NCI-H1048 (cell line): ENCODE data around the gene RAD51B.

Experiments used
- DNase-seq: peaks from one replicate; lab custom pipeline; 2025; lab: John Stamatoyannopoulos, UW

The RAD51B gene

GRCh38 chr14:68468437-68469207 lies 649.0 kb downstream of the RAD51B start:
- no peak for DNase-seq

DNA sequence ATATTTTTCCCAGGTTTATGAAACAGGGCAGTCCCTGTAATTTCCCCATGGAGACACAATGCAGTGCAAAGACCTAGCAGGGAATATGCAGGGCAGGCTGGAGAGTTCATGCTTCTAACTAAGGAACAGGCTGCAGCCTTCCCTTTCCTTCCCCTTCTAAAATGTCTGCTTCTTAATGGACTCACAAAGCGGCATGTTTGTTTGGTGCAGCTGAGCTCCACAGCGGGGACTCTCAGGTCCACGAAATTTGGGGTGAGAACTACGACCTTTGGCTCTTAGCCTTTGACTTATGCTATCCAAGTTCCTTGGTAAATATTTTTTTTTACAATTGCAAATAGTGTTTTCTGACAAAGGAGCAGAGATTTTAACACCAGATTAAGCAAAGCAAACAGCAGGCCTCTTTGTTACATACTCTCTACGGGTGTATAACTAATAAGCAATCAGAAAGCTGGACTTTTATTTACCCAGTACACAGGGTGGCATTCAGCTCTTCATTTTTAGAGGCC lies 649.7 kb downstream of the RAD51B start:
- DNase-seq: no peak

DNA sequence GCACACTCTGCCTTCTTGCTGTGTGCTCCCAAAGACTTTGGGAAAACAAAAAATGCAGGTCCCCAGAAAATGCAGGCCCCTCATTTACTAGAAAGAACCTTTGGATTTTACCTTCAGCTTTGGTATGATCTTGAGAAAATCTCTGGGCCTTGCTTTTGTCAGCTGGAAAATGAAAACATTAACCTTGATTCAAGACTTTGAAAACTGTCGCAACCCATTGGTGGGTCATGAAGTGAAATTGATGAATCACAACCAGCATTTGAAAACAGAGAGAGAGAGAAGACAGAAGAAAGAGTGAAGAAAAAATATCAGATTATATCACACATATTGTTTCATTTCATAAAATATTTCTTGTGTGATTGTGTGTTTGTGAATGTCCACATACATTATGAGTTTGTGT lies 650.8 kb downstream of the RAD51B start:
- no peak for DNase-seq

DNA sequence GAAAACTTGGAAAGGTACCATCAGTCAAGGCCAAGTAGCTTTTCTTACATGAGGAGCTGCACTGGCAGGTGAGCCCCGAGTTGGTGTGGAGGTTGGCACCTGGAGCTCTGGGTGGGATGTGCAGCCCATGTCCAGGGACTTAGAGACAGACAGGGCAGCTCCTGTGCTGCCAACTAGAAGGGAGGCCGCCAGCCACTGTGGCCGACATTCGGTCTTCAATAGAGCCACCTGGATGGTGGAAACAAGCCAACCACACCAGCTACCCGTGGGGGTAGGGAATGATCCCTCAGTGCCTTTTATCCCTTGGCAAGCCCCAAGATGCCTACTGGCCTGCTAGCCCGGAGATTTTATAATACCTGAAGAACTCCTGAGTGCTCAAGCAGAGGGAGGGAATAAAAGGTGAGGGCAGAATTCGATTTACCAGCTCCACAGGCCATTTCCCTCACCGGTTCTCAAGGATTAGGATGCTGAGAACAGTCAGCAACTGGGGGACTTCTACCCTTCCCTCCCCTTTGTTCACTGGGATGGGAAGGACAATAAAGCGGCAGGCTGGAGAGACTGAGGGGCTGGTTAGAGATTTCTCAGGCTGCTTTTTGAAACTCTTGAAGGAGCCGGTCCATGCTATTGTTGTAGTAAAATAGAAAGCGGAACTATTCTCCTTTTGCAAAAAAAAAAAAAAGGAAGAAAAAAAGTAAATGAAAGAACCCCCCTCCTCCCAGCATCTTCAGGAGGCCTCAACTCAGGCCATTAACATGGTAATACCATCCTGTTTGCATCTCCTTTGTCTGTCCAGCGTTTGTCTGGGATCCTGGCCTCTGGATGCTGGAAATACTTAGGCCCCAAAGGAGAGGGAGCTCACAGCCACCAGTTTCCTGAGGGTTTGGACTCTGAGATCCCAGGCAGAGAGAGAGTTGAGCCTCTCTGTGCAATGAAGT lies 651.7 kb downstream of the RAD51B start:
- no peak for DNase-seq

DNA sequence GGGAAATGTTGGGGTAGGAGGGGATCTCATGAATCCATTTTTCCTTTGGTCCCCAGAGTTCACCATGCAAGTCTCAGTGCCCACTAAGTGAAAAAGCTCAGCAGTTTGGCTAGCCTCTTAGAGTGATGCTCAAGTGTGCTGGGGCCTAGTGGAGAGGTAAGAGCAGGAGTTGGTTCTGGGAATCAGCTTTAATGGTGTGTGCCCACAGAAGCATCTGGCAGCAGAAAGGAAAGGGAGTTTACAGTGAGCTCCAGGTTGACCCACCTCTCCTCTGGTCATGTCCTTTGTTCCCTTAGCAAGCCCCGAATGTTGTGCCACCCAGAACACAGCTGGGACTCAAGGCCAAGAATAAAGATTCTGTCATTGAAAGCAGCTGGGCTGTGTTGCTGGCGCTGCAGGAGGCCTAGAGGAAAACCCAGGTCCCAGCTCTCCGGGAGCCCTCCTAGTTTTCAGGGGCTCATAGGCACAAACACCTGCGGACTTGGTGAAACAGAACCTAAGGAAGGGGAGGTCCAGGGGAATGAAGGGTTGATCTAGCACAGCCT lies 652.5 kb downstream of the RAD51B start:
- DNase-seq: no peak

- DNase-seq: no peak
Observed at GRCh38 chr14:68473069-68473468, 653.5 kb downstream of the RAD51B start.

DNA sequence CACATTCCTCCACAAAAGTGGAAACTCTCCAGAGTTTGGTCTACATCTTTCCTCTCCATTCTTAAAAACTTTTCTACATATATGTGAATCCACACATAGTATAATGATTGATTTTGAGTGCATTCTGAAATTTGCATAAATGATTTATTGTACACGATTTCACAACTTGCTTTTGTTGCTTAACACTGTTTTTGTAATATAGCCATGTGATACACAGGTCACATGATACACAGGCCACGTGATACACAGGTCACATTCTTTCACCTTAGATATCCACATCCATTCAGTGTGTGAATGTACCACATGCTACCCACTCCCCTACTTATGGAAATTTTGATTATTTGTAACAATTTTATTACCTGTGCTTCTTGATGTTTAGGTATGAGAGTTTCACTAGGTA lies 654.2 kb downstream of the RAD51B start:
- no peak for DNase-seq

- DNase-seq: no peak
Observed at GRCh38 chr14:68474741-68475140, 655.2 kb downstream of the RAD51B start.

DNA sequence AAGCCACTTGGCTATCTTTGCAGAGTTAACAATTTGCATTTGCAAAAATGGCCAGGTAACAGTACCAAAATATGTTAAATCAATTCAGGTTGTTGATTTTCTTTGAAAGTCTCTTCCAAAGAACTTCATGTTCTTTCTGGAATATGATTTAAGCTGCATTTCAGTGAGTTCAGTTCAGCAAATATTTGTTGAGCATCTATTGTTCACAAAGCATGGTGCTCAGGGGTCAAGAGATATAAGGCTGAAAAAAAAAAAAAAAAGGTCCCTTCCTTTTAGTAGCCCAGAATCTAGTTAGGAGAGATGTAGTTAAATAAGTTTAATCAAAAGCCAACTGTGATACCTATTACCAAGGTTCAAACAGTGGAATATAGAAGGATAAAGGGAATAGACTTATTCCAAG lies 656.2 kb downstream of the RAD51B start:
- no peak for DNase-seq

DNA sequence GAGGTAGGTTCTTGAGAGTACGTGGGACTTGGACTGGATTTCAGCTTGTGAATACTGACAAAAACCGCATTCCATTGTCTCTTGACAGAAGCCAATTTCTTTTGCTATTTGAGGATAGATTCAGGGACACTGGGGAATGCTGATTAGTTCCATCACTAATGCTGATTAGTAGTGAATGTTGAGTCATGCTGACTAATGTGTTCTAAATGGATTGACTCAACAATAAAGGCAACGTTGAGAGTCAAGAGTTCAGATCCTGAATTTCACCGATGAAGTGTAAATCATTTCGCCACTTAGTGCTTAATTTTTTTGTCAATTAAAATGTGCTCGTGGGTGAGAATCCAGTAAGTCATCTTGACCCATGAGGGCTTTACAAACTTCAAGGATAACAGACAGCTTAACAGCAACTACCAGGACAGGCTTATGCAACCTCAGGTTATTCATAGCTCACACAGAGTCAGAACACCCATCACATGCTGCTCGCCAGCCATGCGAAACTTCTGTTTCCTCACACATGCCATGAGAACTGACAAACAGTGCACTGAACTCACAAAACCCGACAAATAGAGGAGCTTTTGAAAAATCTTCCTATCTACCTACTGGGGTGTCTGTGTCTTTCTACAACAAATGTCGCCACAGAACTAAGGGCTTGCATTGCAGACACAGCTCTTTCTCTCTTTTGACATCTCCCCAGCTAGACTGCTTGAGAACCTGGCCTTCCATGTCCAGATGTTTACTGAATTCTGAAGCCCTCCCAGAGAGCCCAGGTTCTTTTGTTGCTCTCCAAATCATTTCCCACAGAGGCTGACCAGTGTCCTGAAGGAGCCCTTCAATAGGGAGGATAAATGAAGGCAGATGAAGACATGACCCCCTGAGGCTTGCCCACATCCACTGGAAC lies 656.9 kb downstream of the RAD51B start:
- no peak for DNase-seq

DNA sequence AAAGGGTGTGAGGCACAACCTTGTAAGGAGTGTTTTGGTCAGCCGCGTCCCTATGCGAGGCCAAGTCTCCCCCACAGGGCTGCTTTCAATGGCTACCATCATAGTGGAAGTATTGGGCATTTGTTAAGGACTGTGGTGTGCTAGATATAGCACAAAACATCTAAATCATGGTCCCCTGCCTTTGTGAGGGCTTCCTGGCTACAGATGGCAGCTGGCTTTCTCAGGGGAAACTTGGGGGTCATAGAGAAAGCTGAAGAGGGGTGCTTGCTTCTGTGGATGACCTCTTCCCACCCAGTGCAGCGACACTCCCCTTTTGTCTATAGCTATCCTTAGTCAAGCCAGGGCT lies 657.5 kb downstream of the RAD51B start:
- no peak for DNase-seq

GRCh38 chr14:68477461-68478085 lies 658.0 kb downstream of the RAD51B start:
- no peak for DNase-seq

DNA sequence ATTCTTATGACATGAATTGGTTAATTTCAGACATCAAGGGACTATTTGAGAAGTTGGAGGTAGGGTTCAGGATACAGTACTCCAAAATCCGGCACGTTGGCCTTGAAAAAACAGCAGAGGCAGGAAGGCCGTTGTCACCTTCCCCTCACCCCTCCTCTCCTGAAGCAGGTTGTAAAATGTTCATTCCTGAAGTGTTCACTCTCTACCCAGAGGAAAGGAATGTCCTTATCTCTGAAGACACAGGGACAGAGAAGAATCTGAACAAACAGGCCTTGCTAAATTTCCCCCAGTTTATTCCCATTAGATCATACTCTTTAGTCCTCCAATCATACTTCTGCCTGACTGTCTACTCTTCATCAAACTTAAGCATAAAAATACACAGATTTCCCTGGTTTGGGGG lies 659.7 kb downstream of the RAD51B start:
- DNase-seq: no peak

DNA sequence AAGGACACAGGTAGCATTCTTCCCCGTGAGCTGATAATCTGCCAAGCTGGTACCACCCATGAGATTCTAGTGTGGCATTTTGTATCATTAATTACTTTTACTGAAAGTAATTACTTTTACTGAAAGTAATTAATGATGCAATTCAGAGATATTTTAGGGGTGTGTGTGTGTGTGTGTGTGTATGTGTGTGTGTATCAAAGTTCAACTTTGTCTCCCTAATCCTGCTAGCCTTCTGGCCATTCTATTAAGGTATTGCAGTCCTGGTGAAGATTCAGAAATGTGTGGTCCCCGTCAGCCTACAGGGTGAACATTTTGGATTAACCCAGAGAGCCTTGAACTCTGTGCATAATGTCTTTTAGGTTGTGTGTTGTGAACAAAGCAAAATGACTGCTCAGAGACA lies 662.4 kb downstream of the RAD51B start:
- DNase-seq: no peak

DNA sequence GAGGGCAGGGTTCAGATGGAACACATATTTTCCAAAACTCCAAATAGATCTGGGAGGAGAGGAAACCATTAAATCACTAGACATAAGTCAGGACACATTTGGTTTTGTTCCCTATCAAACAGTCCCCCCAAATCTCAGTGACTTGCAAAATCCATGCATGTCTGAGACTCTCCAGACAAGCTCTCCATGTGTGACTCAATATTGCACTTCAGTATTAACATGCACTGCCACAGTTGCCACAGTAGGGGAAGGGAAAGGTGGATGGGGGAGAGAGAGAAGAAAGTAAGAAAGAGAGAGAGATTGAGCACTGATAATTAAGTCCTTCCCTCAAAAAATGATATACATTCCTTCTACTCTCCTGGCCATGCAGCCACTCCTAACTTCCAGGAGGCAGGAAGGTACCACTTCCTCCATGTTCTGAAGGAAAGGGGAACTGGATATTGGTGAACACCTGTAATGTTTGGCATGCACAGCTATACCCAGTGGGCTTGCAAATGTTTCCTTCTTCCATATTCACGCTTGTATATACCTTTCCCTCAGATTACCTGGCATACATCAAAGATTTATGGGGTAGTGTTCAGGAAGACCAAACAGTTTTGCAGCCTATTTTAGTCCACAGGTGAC lies 663.3 kb downstream of the RAD51B start:
- DNase-seq: no peak

- no peak for DNase-seq
Observed at GRCh38 chr14:68486033-68486732, 666.6 kb downstream of the RAD51B start.

GRCh38 chr14:68486809-68487208 lies 667.2 kb downstream of the RAD51B start:
- DNase-seq: no peak

DNA sequence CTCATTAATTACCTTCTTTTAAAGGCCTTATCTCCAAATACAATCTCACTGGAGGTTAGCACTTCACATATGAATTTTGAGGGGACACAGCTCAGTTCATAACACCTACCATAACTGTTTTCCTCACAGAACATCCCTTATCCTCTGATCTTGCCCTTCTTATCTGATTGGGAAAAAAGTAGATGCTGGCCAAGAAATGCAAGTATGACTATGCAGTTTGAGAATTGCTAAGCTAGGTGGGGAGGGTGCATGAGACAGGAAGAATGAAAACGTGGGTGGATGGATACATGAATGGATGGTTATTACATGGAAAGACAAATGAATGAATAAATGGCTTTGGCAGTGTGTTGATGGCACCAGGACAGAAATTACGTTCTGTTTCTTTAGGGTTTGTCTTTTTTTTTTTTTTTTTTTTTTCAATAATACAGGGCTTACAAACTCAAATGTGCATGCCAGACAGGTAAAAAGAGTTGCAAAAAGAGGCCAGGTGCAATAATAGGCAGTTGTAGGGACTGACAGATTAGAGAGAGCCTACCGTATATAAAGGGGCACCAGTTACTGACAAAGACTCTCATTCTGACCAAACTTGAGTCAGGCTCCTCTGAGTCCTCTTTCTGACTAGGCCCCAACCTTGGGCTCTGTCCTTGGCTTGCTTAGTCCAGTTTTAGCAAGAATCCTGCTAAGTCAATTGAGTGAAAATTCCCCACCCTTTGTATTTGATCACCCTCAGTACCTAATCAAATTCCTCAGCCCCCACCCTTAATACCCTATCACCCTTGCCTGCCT lies 668.4 kb downstream of the RAD51B start:
- no peak for DNase-seq

DNA sequence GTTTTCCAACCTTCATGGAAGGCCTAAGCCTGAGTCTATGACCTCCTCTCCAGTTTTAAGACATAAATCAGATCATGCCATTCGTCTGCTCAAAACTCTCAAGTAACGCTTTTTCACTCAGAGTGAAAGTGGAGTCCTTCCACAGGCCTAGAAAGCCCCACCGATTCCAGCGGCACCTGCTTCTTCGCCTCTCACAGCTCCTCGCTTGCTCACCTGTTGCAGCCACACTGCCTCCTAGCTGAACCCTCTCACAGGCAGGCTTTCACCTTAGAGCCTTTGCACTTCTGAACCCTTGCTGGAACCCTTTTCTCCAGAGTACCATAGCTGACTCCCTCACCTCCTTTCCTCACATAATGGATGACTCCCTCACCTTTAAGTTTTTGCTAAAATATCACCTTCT lies 672.2 kb downstream of the RAD51B start:
- no peak for DNase-seq
